KOPT-K1 (cell line): ENCODE data around the gene TSSC4.

Experiments used
- H3K27ac ChIP-seq: fragments of 200-600 bp; sonication (generic); 2 replicates; pipeline ENCODE4 v1.5.1; 2016; ENCODE audit warnings: antibody characterized with exemption, mild to moderate bottlenecking, low read depth, low read length; ENCODE audit not compliant: poor library complexity, severe bottlenecking
- H3K36me3 ChIP-seq: fragments of 200-600 bp; sonication (generic); 2 replicates; pipeline ENCODE4 v1.5.1; 2017; ENCODE audit warnings: antibody characterized with exemption, mild to moderate bottlenecking, low read length, moderate library complexity; ENCODE audit not compliant: insufficient read depth
- H3K9me3 ChIP-seq: fragments of 200-600 bp; sonication (generic); 2 replicates; pipeline ENCODE4 v1.5.1; 2017; ENCODE audit warnings: antibody characterized with exemption, low read length, mild to moderate bottlenecking; ENCODE audit not compliant: insufficient read depth, poor library complexity, severe bottlenecking

TSSC4 gene

GRCh38 chr11:2434008-2434407, 33.5 kb downstream of the TSSC4 start:
- Histone ChIP-seq H3K27ac (no peak overlapping the region), H3K9me3 (no peaks in the 10 kb centered on the region), H3K36me3 (no peaks in the 10 kb centered on the region)

GRCh38 chr11:2434506-2435255, 34.1 kb downstream of the TSSC4 start:
- H3K36me3 ChIP-seq, result no peaks in the 10 kb centered on the region
- H3K9me3 ChIP-seq, result no peaks in the 10 kb centered on the region
- no peak overlapping the region for H3K27ac ChIP-seq

GRCh38 chr11:2435288-2436012, 34.9 kb downstream of the TSSC4 start:
- no peaks in the 10 kb centered on the region for H3K9me3 ChIP-seq
- no peaks in the 10 kb centered on the region for H3K36me3 ChIP-seq
- no peak overlapping the region for H3K27ac ChIP-seq

- Histone ChIP-seq H3K9me3 (no peaks in the 10 kb centered on the region), H3K36me3 (no peaks in the 10 kb centered on the region), H3K27ac (no peak overlapping the region)
Measured at GRCh38 chr11:2436013-2436520, 35.5 kb downstream of the TSSC4 start.

GRCh38 chr11:2436521-2437031, 36.0 kb downstream of the TSSC4 start:
- Histone ChIP-seq H3K27ac (no peak overlapping the region), H3K36me3 (no peaks in the 10 kb centered on the region), H3K9me3 (no peaks in the 10 kb centered on the region)

- no peak overlapping the region for H3K27ac ChIP-seq
- no peaks in the 10 kb centered on the region for H3K9me3 ChIP-seq
- no peaks in the 10 kb centered on the region for H3K36me3 ChIP-seq
Measured at GRCh38 chr11:2437516-2437915, 37.0 kb downstream of the TSSC4 start.

- Histone ChIP-seq H3K36me3 (no peaks in the 10 kb centered on the region), H3K27ac (no peak overlapping the region), H3K9me3 (no peaks in the 10 kb centered on the region)
Measured at GRCh38 chr11:2439820-2440219, 39.3 kb downstream of the TSSC4 start.

- H3K36me3 ChIP-seq, result no peaks in the 10 kb centered on the region
- H3K9me3 ChIP-seq, result no peaks in the 10 kb centered on the region
- H3K27ac ChIP-seq, result no peak overlapping the region
Measured at GRCh38 chr11:2440646-2441045, 40.1 kb downstream of the TSSC4 start.

GRCh38 chr11:2441171-2441570, 40.6 kb downstream of the TSSC4 start:
- no peaks in the 10 kb centered on the region for H3K36me3 ChIP-seq
- no peaks in the 10 kb centered on the region for H3K9me3 ChIP-seq
- no peak overlapping the region for H3K27ac ChIP-seq

- Histone ChIP-seq H3K9me3 (no peaks in the 10 kb centered on the region), H3K27ac (no peak overlapping the region), H3K36me3 (no peaks in the 10 kb centered on the region)
Measured at GRCh38 chr11:2442589-2442988, 42.0 kb downstream of the TSSC4 start.

- H3K9me3 ChIP-seq, result no peaks in the 10 kb centered on the region
- H3K36me3 ChIP-seq, result no peaks in the 10 kb centered on the region
- H3K27ac ChIP-seq, result no peak overlapping the region
Measured at GRCh38 chr11:2443406-2443805, 42.9 kb downstream of the TSSC4 start.

GRCh38 chr11:2443881-2444820, 43.6 kb downstream of the TSSC4 start, which contains the start of gene TRPM5:
TRPM5 (minus strand) TSS chr11:2444514; CDS start chr11:2423036, 21,478 bp downstream.
- Histone ChIP-seq H3K27ac (no peak within 1 kb of the TSS), H3K36me3 (no peaks in the 10 kb centered on the region), H3K9me3 (no peaks in the 10 kb centered on the region)

GRCh38 chr11:2444821-2445745, 44.5 kb downstream of the TSSC4 start, which contains the start of gene KCNQ1:
KCNQ1 (plus strand) TSS chr11:2445008; CDS start chr11:2445099, 91 bp downstream.
- H3K27ac ChIP-seq, result no peak within 1 kb of the TSS
- H3K36me3 ChIP-seq, result no peaks in the 10 kb centered on the region
- no peaks in the 10 kb centered on the region for H3K9me3 ChIP-seq
